Astrocyte (in vitro differentiated cells and primary cell): Measurements from ENCODE around the gene SCAMP5. TPM values are rescaled to one million over a fixed set of nuclear protein-coding genes. Genes with fewer than 3 reads are reported as not detected.
A peak's percentile ranks its signal among the peaks of the same experiment; 100 is the strongest.

Experiments
- DNase-seq: peaks from one replicate; pipeline ENCODE4 v3.0.0-alpha.2; 2010; ENCODE audit warnings: low read depth
- FAIRE-seq: peaks from 2 replicates; lab custom pipeline; 2011; peaks lifted over from hg19 to GRCh38; lab: Jason Lieb, UNC
- H2AFZ ChIP-seq: 2 replicates; pipeline ENCODE4 v1.6.0; 2012; ENCODE audit warnings: low read depth, low read length, inconsistent platforms
- H3K27ac ChIP-seq: 2 replicates; pipeline ENCODE4 v1.5.1; 2011; ENCODE audit warnings: low read depth, low read length, inconsistent platforms
- H3K27me3 ChIP-seq: 2 replicates; pipeline ENCODE4 v1.6.0; 2011; ENCODE audit warnings: low read length, inconsistent platforms; ENCODE audit not compliant: insufficient read depth
- H3K36me3 ChIP-seq: 2 replicates; pipeline ENCODE4 v1.5.1; 2011; ENCODE audit warnings: low read length, inconsistent platforms; ENCODE audit not compliant: insufficient read depth
- H3K4me1 ChIP-seq: 2 replicates; pipeline ENCODE4 v1.5.1; 2011; ENCODE audit warnings: low read length, inconsistent platforms; ENCODE audit not compliant: insufficient read depth
- H3K4me2 ChIP-seq: 2 replicates; pipeline ENCODE4 v1.6.0; 2012; ENCODE audit warnings: low read length, inconsistent platforms
- H3K4me3 ChIP-seq: 2 replicates; pipeline ENCODE4 v1.5.1; 2011; ENCODE audit warnings: low read depth, mild to moderate bottlenecking, low read length, inconsistent platforms; ENCODE audit not compliant: insufficient read depth
- H3K79me2 ChIP-seq: 2 replicates; pipeline ENCODE4 v1.6.0; 2012; ENCODE audit warnings: mild to moderate bottlenecking, low read length, inconsistent platforms; ENCODE audit not compliant: insufficient read depth
- H3K9ac ChIP-seq: 2 replicates; pipeline ENCODE4 v1.6.0; 2012; ENCODE audit warnings: mild to moderate bottlenecking, low read length, inconsistent platforms
- H3K9me3 ChIP-seq: 2 replicates; pipeline ENCODE4 v1.5.1; 2012; ENCODE audit warnings: low read depth, mild to moderate bottlenecking, low read length, inconsistent platforms; ENCODE audit not compliant: insufficient read depth
- H4K20me1 ChIP-seq: 2 replicates; pipeline ENCODE4 v1.6.0; 2012; ENCODE audit warnings: low read length, inconsistent platforms; ENCODE audit not compliant: insufficient read depth
- H3K27ac Mint-ChIP-seq: one replicate; pipeline ENCODE4 v1.8.0; 2021; ENCODE audit warnings: mild to moderate bottlenecking, mixed read lengths; ENCODE audit not compliant: unreplicated experiment
- H3K27me3 Mint-ChIP-seq: one replicate; pipeline ENCODE4 v1.8.0; 2021; ENCODE audit warnings: low read depth, mixed read lengths; ENCODE audit not compliant: unreplicated experiment
- H3K36me3 Mint-ChIP-seq: one replicate; pipeline ENCODE4 v1.8.0; 2021; ENCODE audit warnings: low read depth, mixed read lengths; ENCODE audit not compliant: unreplicated experiment
- H3K4me1 Mint-ChIP-seq: one replicate; pipeline ENCODE4 v1.8.0; 2021; ENCODE audit warnings: low read depth, mixed read lengths; ENCODE audit not compliant: unreplicated experiment
- H3K4me3 Mint-ChIP-seq: one replicate; pipeline ENCODE4 v1.8.0; 2021; ENCODE audit warnings: mild to moderate bottlenecking, moderate library complexity, mixed read lengths; ENCODE audit not compliant: unreplicated experiment
- H3K9me3 Mint-ChIP-seq: one replicate; pipeline ENCODE4 v1.8.0; 2021; ENCODE audit warnings: mild to moderate bottlenecking, mixed read lengths; ENCODE audit not compliant: unreplicated experiment
- CTCF ChIP-seq: IDR thresholded peaks from 2 replicates; pipeline ENCODE4 v1.5.1; 2011; ENCODE audit warnings: low read depth, mild to moderate bottlenecking, inconsistent platforms, low read length, moderate library complexity; ENCODE audit not compliant: insufficient read depth
- EZH2 ChIP-seq: IDR thresholded peaks from 2 replicates; pipeline ENCODE4 v1.6.1; 2012; ENCODE audit warnings: mild to moderate bottlenecking, low read length, inconsistent platforms; ENCODE audit not compliant: insufficient read depth
- total RNA-seq: library from RNA; stranded (reverse); gene quantifications from 2 replicates; pipeline ENCODE4 v1.2.1, GENCODE V29; 2021

The SCAMP5 gene
- total RNA-seq, 1 donor from 2014 or later, result 18.7 TPM

- Histone ChIP-seq H4K20me1 (peaks cover 11% of the 10 kb centered on the region), H3K4me3 (no peak overlapping the region), H3K9ac (no peak overlapping the region), H2AFZ (no peak overlapping the region), H3K36me3 (no peaks in the 10 kb centered on the region), H3K27me3 (peaks cover 16% of the 10 kb centered on the region), H3K4me2 (no peak overlapping the region), H3K27ac (no peak overlapping the region), H3K79me2 (no peaks in the 10 kb centered on the region), H3K9me3 (no peaks in the 10 kb centered on the region), H3K4me1 (no peaks in the 10 kb centered on the region)
- Mint-ChIP-seq H3K27ac (no peak overlapping the region), H3K27me3 (peaks cover 25% of the 10 kb centered on the region), H3K4me3 (no peak overlapping the region), H3K9me3 (no peaks in the 10 kb centered on the region), H3K4me1 (peaks cover 11% of the 10 kb centered on the region), H3K36me3 (peaks cover 5% of the 10 kb centered on the region)
- no peak for FAIRE-seq
- DNase-seq, result no peak
- no peak for TF ChIP-seq CTCF
- TF ChIP-seq EZH2, result no peak
These were observed 2.7 kb upstream of the SCAMP5 start for GRCh38 chr15:74992619-74993018.

- TF ChIP-seq CTCF (no peak), EZH2 (no peak)
- Histone ChIP-seq H3K9me3 (no peaks in the 10 kb centered on the region), H3K27me3 (peaks cover 16% of the 10 kb centered on the region), H3K36me3 (no peaks in the 10 kb centered on the region), H3K4me1 (no peaks in the 10 kb centered on the region), H3K79me2 (no peaks in the 10 kb centered on the region), H3K9ac (no peak overlapping the region), H3K27ac (no peak overlapping the region), H4K20me1 (peaks cover 11% of the 10 kb centered on the region), H3K4me2 (no peak overlapping the region), H3K4me3 (no peak overlapping the region), H2AFZ (no peak overlapping the region)
- FAIRE-seq (no peak), DNase-seq (no peak)
- H3K9me3 Mint-ChIP-seq, result no peaks in the 10 kb centered on the region
- H3K27ac Mint-ChIP-seq, result no peak overlapping the region
- peaks cover 11% of the 10 kb centered on the region for H3K4me1 Mint-ChIP-seq
- no peak overlapping the region for H3K4me3 Mint-ChIP-seq
- peaks cover 9% of the 10 kb centered on the region for H3K36me3 Mint-ChIP-seq
- H3K27me3 Mint-ChIP-seq, result peaks cover 27% of the 10 kb centered on the region
These were observed 1.1 kb upstream of the SCAMP5 start for GRCh38 chr15:74994236-74994635.

GRCh38 chr15:74994685-74995084 lies 678 bp upstream of the SCAMP5 start:
- peaks cover 1% of the 10 kb centered on the region for H3K9me3 Mint-ChIP-seq
- peak overlapping the region; percentile 82 for H3K4me3 Mint-ChIP-seq
- Histone ChIP-seq H3K4me1 (no peaks in the 10 kb centered on the region), H3K9ac (no peak overlapping the region), H3K4me3 (no peak overlapping the region), H4K20me1 (peaks cover 11% of the 10 kb centered on the region), H3K27me3 (peaks cover 16% of the 10 kb centered on the region), H3K4me2 (peak overlapping the region; percentile 96), H3K9me3 (no peaks in the 10 kb centered on the region), H3K36me3 (no peaks in the 10 kb centered on the region), H3K27ac (no peak overlapping the region), H3K79me2 (no peaks in the 10 kb centered on the region), H2AFZ (no peak overlapping the region)
- H3K36me3 Mint-ChIP-seq, result peaks cover 9% of the 10 kb centered on the region
- FAIRE-seq (no peak), DNase-seq (no peak)
- H3K27me3 Mint-ChIP-seq, result peaks cover 24% of the 10 kb centered on the region
- no peak overlapping the region for H3K27ac Mint-ChIP-seq
- no peak for TF ChIP-seq EZH2
- no peak for TF ChIP-seq CTCF
- H3K4me1 Mint-ChIP-seq, result peaks cover 11% of the 10 kb centered on the region
